Right renal pelvis (tissue), 4 donors: Measurements from ENCODE around the gene RHEB. TPM values are rescaled to one million over a fixed set of nuclear protein-coding genes. Genes with fewer than 3 reads are reported as not detected.

Experiments
- DNase-seq, 4 donors: peaks; one replicate each; pipeline ENCODE4 v3.0.0-alpha.2; 2013; ENCODE audit warnings: low read depth in 4 of 4, low spot score in 3 of 4, missing footprints in 1 of 4
- polyA plus RNA-seq, 4 donors: library from polyadenylated mRNA; unstranded; fragments of 120-200 nt; gene quantifications; one replicate each; pipeline ENCODE4 v1.2.1, GENCODE V29; 2013; ENCODE audit not compliant: insufficient read length in 4 of 4

Gene RHEB
- polyA plus RNA-seq, 4 donors = 147 to 166 (median 155) TPM

- DNase-seq = no peak
Measured at GRCh38 chr7:151423936-151424335, 95.8 kb downstream of the RHEB start.

GRCh38 chr7:151423226-151423625 lies 96.5 kb downstream of the RHEB start:
- no peak for DNase-seq

- DNase-seq = no peak
Measured at GRCh38 chr7:151422212-151422611, 97.5 kb downstream of the RHEB start.

GRCh38 chr7:151420144-151420543 lies 99.6 kb downstream of the RHEB start:
- no peak for DNase-seq

GRCh38 chr7:151416941-151417315 lies 102.8 kb downstream of the RHEB start:
- no peak for DNase-seq

- DNase-seq = no peak
Measured at GRCh38 chr7:151416112-151416940, 103.4 kb downstream of the RHEB start.

Other genes starting within 250 kb of the RHEB start
- gene NUB1, start 178.1 kb downstream of the RHEB start, polyA plus RNA-seq = 10 to 100 TPM; 70.4 to 94.1 (median 91.9) TPM
- gene WDR86, start 109.9 kb downstream of the RHEB start, polyA plus RNA-seq = 10 to 100 TPM; 24.8 to 48.7 (median 25.9) TPM
- 1 to 10 TPM; 1.8 to 3.6 (median 2.7) TPM for gene CRYGN, start 79.8 kb downstream of the RHEB start, polyA plus RNA-seq